ENCODE results near the gene ENPP5.
A peak's percentile ranks its signal among the peaks of the same experiment; 100 is the strongest.
"Not testable (repeated sequence)": the region's sequence is repeated elsewhere in the genome, so short reads cannot be mapped to it uniquely, and the experiment has no call there.

Gene ENPP5

GRCh38 chr6:46175446-46175845 is 4.7 kb upstream of the ENPP5 start:
- no peak for DNase-seq (ENCODE audit: low read depth)

GRCh38 chr6:46174904-46175303 is 4.1 kb upstream of the ENPP5 start:
- DNase-seq (ENCODE audit: low read depth): no peak

GRCh38 chr6:46172176-46172575 is 1.4 kb upstream of the ENPP5 start:
- DNase-seq (ENCODE audit: low read depth): no peak

GRCh38 chr6:46160102-46160501 is 10.7 kb downstream of the ENPP5 start:
- no peak for DNase-seq (ENCODE audit: low read depth)

- no peak for DNase-seq (ENCODE audit: low read depth)
These were observed 11.6 kb downstream of the ENPP5 start for GRCh38 chr6:46159229-46159628.

GRCh38 chr6:46156701-46157100 is 14.1 kb downstream of the ENPP5 start:
- no peak for DNase-seq (ENCODE audit: low read depth)

- not testable (repeated sequence) for DNase-seq (ENCODE audit: low read depth)
These were observed 21.7 kb downstream of the ENPP5 start for GRCh38 chr6:46149066-46149465.

GRCh38 chr6:46144270-46144669 is 26.5 kb downstream of the ENPP5 start:
- DNase-seq (ENCODE audit: low read depth): no peak

GRCh38 chr6:46138281-46138680 is 32.5 kb downstream of the ENPP5 start:
- DNase-seq (ENCODE audit: low read depth): no peak

- no peak for DNase-seq (ENCODE audit: low read depth)
These were observed 33.4 kb downstream of the ENPP5 start for GRCh38 chr6:46137387-46137786.

GRCh38 chr6:46136831-46137230 is 33.9 kb downstream of the ENPP5 start:
- DNase-seq (ENCODE audit: low read depth): no peak

- DNase-seq (ENCODE audit: low read depth): no peak
These were observed 35.6 kb downstream of the ENPP5 start for GRCh38 chr6:46135176-46135575.

- DNase-seq (ENCODE audit: low read depth): no peak
These were observed 36.6 kb downstream of the ENPP5 start for GRCh38 chr6:46134216-46134615.

GRCh38 chr6:46131291-46131690 is 39.5 kb downstream of the ENPP5 start:
- not testable (repeated sequence) for DNase-seq (ENCODE audit: low read depth)

- DNase-seq (ENCODE audit: low read depth): no peak
These were observed 40.1 kb downstream of the ENPP5 start for GRCh38 chr6:46130666-46131065.

- peak; percentile 86 for DNase-seq (ENCODE audit: low read depth)
These were observed 40.9 kb downstream of the ENPP5 start, which contains the start of gene ENPP4 for GRCh38 chr6:46129629-46130511. Gene ENPP4, plus strand, starts transcription at chr6:46129989. Its CDS starts 9,595 bp downstream, at chr6:46139584.

GRCh38 chr6:46129291-46129628 is 41.5 kb downstream of the ENPP5 start:
- DNase-seq (ENCODE audit: low read depth): no peak

GRCh38 chr6:46128476-46128875 is 42.3 kb downstream of the ENPP5 start:
- no peak for DNase-seq (ENCODE audit: low read depth)

- DNase-seq (ENCODE audit: low read depth): not testable (repeated sequence)
These were observed 51.1 kb downstream of the ENPP5 start for GRCh38 chr6:46119679-46120078.

GRCh38 chr6:46118836-46119235 is 51.9 kb downstream of the ENPP5 start:
- no peak for DNase-seq (ENCODE audit: low read depth)

GRCh38 chr6:46118157-46118556 is 52.6 kb downstream of the ENPP5 start:
- DNase-seq (ENCODE audit: low read depth): no peak

- no peak for DNase-seq (ENCODE audit: low read depth)
These were observed 54.5 kb downstream of the ENPP5 start for GRCh38 chr6:46116289-46116688.

GRCh38 chr6:46115634-46116033 is 55.1 kb downstream of the ENPP5 start:
- DNase-seq (ENCODE audit: low read depth): no peak

- no peak for DNase-seq (ENCODE audit: low read depth)
These were observed 57.4 kb downstream of the ENPP5 start for GRCh38 chr6:46113370-46113769.

Data from stimulated activated CD4-positive, alpha-beta T cell treated with anti-CD3 and anti-CD28 coated beads, Interleukin-2, amount 100 ng/mL, for 4 hours (primary cell).